ENCODE data around the gene ITSN1.
"Not testable (repeated sequence)": the region's sequence is repeated elsewhere in the genome, so short reads cannot be mapped to it uniquely, and the experiment has no call there.

The ITSN1 gene

DNA sequence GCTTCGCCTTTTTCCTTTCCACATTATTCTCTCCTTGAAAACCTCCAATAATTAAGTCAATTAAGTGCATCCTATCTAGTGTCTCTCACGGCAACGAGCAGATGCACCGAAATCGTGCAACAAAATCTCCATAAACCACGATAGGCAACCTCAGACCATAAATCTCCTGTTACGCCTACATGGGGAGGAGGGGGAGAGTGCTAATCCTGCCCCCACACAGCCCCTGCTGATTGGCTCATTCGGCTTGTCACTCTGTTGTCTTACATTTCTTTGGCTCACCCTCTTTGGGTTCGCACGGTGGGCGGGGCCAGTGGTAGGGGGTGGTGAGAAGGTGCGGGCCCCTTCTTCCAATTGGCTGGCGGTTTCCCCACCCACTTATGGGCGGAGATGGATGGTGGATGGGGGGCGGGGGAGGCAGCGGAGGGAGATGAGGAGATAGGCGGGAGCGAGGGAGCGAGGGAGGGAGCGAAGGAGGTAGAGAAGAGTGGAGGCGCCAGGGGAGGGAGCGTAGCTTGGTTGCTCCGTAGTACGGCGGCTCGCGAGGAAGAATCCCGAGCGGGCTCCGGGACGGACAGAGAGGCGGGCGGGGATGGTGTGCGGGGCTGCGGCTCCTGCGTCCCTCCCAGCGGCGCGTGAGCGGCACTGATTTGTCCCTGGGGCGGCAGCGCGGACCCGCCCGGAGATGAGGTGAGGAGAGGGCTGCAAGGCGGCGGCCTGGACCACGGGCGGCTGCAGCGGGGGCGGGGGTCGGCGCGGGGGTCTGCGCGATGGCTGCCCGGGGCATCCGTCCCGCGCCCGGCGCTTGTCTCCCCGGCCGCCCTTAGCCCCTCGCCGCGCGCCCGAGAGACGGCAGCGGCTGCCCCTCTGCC is at the start of gene ITSN1:
Gene ITSN1, plus strand, starts transcription at position 475 of the 869 bp plus-strand sequence. CDS start 76,328 bp downstream, outside the sequence.
- peak; percentile 99 to 100 for DNase-seq

DNA sequence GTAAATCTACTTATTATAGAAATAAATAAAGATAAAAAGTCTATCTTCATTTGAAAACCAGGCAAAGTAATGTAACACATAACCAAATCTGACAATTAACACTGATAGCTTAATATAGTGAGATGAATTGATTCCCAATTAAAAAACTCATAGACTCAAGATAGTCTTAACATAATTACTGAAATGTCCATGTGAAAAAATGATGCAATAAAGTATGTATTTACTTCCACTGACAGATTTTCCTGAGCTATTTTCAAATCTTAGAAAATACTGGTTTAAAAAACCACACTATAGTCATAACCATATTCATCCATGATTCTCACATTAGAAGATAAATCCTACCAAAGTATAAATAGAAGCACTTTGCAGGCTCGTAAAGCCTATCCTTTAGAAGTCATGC is 44.2 kb upstream of the ITSN1 start:
- no peak for DNase-seq

DNA sequence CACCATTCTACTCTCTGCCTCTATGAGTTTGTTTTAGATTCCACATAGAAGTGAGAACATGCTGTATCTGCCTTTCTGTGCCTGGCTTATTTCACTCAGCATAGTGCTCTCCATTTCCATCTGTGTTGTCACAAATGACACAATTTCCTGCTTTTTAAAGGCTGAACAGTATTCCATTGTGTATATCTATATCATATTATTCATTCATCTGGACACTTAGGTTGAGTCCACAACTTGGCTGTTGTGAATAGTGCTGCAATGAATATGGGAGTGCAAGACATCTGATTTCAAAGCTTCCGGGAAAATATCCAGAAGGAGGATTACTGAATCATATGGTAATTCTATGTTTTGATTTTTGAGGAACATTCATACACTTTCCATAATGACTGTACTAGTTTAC is 33.7 kb upstream of the ITSN1 start:
- no peak for DNase-seq

DNA sequence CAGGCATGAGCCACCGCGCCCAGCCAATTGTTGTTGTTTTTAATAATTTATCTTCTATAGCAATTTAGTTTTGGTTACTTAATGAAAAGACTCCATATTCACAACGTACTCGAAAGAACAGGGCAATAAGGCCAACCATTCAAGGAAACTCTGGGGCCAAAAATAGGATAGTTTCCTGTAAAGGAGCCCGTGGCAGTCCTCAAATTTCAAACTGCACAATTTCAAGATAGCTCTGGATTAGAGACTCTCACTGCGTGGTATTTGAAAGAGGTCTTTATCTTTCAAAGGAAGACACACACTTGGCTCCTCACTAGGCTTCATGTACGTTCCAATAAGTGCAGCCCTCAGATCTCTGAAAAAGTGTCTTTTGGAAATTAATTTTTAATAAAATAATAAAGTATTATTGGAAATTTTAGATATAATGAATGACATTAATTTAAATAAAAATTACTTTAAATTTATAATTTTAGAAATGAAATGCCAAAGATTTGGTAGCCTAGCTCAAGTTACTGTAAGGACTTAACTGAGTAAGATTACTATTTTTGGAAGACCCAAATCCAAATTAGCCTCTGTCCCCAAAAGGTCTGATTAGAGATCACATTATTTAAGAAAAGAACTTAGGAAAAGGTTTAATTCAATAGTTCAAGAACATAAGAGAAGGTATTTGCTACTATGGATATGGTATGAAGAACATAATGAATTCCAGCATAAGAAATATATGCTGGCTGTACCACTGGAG is 31.1 kb upstream of the ITSN1 start:
- DNase-seq, result no peak

DNA sequence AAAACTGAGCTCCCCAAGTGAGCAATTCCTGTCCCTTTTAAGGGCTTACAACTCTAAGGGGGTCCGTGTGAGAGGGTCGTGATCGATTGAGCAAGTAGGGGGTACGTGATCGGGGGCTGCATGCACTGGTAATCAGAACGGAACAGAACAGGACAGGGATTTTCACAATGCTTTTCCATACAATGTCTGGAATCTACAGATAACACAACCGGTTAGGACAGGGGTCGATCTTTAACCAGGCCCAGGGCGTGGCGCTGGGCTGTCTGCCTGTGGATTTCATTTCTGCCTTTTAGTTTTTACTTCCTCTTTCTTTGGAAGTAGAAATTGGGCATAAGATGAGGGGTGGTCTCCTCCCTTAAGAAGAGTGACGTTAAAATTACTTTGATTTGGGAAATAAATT is 24.7 kb upstream of the ITSN1 start:
- DNase-seq, result not testable (repeated sequence)

DNA sequence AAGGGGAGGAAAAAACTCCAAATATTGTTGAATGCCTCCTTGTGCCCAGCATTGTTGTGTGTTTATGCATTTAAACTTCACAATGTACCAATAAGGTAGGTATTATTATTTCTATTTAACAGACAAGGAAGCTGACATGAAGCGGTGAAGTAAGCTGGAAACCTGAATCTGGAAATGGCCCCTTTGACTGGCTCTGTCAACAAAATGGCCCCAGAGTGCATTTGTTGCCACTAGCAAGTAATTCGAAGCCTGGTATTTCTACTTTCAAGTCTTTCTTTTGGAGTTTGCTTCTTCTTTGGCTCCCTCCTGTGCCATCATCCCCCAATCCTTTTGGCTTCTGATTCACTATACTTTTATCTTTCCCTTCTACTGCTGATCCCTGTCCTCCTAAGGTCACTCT is 23.9 kb upstream of the ITSN1 start:
- DNase-seq, result no peak

DNA sequence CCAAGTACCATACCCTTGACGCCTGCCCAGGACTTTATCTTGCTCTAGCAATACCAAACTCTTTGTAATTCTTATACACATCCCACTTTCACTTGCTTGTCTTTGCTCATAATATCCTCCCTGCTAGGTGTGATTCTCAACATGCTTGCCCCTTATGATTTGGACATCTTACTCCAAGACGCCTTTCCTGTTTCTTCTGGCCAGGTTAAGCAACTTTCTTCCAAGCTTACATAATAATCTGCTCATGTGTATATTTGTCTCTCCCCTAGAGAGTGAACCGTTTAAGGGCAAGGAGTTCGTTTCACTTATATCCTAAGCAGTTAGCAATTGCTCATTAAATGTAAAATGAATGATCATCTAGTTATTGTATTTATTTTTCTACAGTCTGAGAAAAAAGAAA is 22.6 kb upstream of the ITSN1 start:
- no peak for DNase-seq

DNA sequence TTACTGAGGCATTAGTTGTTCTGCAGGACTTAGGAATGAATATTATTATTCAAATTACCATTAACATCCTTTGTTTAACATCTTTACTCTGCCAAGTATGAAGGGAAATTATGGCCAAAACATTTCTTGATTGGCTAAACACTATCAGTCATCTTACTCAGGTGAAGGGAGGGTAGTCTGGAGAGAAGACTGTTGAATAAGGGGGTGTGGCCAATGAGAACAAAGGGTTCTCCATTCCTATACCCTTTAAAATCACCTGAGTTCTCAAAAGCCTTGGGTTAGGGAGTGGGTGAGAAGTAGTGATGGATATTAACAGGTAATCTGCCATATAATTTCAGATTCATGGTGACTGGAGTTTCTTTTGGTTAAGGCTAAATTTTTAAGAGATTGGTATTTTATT is 20.0 kb upstream of the ITSN1 start:
- no peak for DNase-seq

DNA sequence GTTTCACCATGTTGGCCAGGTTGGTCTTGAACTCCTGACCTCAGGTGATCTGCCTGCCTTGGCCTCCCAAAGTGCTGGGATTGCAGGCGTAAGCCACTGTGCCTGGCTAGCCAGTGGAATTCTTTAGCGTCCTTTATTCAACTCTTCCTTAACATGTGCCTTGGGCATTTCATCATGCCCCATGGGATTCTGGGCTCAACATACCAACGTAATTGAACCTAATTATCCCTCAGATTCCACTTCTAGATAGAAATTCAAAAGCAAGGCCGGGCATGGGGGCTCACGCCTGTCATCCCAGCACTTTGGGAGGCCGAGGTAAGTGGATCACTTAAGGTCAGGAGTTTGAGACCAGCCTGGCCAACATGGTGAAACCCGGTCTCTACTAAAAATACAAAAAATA is 16.1 kb upstream of the ITSN1 start:
- DNase-seq, result not testable (repeated sequence)

DNA sequence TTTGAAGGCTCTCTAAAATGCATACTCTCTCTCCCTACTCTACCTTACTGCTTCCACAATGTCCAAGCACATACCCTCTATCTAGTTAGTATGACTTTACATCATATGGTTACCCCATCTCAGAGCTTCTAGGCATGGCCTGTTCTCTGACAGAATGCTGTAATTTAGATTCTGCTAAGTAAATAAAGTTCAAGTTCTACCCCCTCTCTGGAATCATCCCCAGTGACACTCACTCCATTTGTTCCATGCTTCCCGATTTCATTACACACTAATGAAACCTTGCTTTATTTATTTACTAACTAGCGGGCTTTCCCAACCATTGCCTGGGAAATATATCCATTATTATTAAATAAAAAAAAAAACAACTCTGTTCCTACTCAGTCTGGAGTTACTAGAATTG is 8.0 kb upstream of the ITSN1 start:
- DNase-seq, result no peak

DNA sequence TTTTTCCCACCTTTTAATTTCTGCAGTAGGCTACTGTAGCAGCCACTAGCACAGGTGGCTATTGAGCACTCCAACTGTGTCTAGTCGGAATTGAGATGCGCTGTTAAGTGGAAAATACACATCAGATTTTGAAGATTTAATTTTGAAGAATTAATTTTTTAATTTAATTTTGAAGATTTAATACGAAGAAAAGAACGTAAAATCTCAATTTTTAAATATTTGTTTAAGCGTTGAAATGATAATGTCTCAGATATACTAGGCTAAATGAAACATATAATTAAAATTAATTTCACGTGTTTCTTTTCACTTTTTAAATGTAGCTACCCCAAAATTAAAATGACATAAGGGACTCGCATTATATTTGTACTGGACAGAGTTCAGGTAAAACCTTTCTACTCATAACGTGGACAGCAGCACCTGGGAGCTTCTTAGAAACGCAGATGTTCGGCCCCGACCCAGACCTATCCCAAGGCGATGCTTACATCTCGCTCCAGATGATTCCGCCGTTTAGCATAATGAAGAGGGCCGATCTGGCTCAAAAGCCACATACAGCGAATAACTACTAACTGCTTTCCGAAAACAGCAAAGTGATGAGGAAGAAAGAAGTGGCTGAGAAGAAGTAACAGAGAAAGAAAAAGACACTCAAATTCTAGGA is 1.5 kb upstream of the ITSN1 start:
- DNase-seq, result no peak

DNA sequence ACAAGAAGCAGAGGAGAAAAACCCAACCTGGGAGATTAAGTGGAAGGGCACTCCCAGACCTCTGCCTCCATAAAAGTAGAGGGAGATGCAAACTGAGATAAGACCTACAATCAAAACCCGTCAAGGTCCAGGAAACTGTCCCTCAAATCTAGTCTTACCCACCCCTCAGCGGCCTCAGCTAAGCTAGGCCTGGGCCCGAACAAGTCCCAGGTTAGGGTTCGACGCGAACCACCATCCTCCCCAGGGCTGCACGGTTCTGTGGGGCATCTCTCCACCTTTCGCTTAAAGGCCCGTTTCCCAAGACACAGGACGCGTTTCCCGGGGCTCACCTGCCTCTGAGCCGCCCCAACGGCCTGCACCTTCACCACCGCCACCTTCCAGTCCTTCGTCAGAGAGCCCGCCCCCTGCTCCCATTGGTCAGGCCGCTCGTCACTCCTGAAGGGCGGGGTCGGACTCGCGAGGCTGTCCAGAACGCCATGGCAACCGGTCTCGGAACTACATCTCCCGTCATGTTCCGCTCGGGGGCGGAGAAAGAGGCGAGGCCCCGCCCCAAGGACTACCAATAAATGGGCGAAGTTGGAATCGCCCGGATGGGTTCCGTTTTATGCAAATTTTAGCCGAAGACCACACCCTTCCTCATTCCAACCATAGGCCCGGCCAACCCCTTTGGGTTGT is 812 bp upstream of the ITSN1 start, which contains the start of gene CRYZL1:
Gene CRYZL1, minus strand, starts transcription at position 390 of the 675 bp plus-strand sequence. CDS start 10,190 bp downstream, outside the sequence.
- DNase-seq, result peak; percentile 100

DNA sequence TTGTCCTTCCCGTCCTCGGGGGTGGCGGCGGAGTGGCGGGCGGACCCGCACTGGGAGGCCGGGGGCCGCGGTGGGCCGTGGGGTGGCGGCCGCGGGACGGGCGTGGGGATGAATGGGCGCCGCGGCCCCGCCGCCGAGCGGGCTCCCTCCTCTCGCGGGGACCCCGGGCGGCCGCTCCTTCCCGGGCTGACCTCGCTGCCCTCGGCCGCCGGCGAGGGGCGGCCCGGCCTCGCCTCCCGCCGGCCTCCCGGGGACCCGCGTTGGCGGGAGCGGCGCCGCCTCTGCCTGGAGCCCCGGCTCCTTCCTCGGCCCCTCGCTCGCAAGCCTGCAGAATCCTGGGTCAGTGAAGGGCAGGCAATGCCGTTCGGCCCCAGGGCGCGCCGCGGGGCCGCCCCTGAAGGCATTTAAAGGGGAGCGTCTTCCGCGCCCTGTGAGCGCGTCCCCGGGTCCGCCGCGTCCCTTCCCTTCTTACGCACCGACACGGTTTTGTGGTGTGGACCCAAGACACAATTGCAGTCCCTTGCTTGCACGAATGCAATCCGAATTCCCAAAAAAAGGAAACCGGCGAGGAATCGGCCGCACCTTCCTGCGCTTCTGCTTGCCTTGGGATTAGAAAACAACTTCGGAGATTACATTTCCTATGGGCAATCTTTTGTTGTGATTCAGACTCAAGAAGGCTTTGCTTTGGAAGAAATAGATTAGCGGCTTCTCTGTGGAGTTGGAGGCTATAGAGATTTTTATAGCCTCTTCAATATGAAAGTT is 776 bp downstream of the ITSN1 start:
- no peak for DNase-seq

DNA sequence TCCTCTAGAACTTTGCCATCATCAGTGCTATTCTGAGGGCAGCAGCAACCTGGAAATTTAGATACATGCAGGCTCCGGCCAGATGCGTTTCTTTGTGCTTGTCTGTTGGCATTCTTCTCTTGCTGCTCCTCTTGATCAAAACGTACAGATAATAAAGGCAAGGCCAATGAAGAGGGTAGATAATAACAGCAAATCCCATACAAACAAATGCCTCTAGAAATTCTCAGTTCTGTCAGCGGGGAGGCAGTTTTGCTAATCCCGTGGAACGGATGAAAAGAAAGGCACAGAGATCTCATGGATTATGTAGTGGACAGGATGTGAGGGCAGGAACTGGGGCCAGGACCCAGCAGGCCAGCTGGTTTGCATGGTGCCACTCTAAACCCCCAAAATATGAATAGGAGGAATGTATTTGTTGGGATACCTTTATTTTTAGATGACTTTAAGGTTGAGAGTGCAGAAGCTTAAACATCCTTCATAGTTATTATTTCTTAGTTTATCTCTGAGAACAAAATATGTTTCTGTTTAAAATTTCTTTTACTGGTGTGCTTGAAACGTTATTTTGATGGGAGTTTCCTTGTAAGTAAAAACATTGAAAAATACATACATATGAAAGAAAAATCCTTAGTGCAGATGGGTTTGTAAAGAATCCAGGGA is 1.5 kb downstream of the ITSN1 start:
- DNase-seq, result no peak

DNA sequence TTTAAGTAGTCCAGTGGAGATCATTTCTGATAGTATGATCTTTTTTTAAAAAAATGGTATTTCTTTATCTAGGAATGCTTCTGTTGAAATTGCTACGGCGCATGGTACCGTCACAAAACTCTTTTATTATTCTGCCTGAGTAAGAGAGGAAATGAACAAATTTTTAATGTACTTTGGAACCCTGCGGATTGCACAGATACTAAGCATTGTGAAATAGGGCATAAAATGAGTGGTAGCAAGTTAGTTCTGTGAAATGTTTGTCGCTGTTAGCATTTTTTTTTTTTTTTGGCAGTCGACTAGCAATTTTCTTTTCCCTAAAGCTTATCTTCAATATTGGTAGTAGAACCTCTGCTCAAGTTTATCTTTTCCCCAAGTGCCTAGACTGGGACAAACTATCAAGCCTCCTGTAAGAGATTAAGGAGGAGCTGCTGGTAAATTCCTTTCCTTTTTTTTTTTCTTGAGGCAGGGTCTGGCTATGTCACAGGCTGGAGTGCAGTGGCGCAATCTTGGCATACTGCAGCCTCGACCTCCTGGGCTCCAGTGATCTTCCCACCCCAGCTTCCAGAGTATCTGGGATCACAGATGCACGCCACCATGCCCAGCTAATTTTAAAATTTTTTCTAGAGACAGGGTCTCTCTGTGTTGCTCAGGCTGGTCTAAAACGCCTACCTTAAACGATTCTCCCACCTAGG is 2.2 kb downstream of the ITSN1 start:
- DNase-seq, result no peak

DNA sequence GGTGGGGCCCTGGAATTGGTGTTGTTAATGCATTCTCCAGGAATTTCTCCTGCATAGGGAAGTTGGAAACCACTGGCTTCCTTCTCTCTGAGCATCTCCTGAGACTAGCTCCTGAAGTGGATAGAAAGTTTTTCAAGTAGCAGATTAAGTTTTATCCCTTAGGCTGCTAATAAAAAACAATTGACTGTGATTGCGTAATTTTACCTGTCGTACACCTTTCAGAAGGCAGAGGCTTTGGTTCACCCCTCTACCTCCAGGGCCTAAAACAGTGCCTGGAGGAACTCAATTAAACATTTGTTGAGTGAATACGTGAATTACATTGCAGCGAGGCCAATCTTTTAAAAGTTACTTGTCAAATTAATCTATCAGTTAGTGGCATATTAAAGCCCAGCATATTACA is 3.4 kb downstream of the ITSN1 start:
- DNase-seq, result no peak

DNA sequence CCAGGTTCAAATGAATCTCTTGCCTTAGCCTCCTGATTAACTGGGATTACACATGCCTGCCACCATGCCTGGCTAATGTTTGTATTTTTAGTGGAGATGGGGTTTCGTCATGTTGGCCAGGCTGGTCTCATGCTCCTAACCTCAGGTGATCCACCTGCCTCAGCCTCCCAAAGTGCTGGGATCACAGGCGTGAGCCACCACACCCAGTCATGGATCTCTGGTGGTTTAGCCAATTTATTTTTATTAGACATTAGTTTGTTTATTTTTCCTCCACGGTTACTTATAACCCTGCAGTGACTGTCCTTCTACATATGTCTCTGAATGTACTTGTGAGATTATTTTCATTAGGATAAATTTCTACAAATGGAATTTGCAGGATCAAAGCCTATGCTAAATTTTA is 5.3 kb downstream of the ITSN1 start:
- DNase-seq, result no peak

DNA sequence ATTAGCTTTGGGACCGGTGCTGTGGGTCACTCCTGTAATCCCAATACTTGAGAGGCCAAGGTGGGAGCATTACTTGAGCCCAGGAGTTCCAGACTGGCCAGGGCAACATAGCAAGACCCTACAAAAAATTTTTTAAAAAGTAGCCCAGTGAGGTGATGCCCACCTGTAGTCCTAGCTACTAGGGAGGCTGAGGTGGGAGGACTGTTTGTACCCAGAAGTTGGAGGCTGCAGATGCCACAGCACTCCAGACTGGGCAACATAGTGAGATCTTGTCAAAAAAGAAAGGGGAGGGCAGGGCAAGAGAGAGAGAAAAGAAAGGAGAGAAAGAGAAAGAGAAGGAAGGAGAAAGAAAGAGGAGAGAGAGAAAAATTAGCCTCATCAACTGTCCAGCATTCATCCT is 6.3 kb downstream of the ITSN1 start:
- no peak for DNase-seq

DNA sequence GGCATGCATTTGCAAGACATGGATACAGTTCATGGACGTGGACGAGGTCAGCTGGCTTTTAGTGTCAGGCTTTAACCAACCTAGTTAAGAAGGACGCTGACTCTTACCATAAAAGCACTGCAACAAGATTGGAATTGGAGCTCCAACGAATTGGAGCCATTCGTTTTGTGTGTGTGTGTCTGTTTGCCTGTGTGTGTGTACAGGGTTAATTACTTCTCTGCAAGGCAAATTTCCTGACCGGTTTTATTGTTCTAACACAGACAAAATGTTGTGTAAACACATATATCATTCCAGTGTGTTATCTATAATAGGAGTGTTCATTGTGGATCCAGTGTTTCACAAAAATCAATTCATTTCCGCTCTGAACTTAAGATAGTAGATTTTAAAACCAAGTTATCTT is 7.9 kb downstream of the ITSN1 start:
- no peak for DNase-seq

DNA sequence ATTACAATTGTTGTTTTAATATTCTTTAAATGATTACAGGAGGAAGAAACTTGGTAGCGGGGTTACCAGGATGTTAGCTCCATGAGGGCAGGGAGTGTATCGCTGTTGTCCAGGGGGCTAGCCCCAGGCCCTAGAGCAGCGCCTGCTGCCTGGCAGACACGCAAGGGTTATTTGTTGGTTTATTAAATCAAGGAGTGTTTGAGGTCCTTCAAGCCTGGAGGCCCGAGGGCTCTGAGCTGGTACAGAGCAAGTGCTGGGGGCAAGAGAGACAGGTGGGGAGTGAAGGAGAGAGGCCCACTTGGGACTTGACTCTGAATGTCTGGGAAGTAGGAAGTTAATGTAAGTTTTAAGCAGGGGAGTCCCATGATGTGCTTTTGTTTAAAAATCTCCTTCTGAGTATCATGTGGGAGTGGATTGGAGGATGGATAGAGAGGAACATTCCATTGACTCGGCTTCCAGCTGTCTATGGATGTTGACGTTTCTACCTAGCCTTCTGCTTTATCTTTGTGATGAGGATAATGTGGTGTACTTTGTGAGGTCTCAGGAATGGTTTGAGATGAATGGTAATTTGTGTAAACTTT is 8.7 kb downstream of the ITSN1 start:
- DNase-seq, result no peak
